Parathyroid adenoma (tissue), 2 donors: Measurements from ENCODE around the gene OR8S1.
"Not testable (repeated sequence)": the region's sequence is repeated elsewhere in the genome, so short reads cannot be mapped to it uniquely, and the experiment has no call there.

Source experiments
- H2AFZ ChIP-seq: fragments of 300-600 bp; sonication (generic); one replicate; pipeline ENCODE4 v1.7.0; 2017; ENCODE audit warnings: antibody characterized with exemption, mild to moderate bottlenecking
- H3K27ac ChIP-seq: fragments of 300-600 bp; sonication (generic); one replicate; pipeline ENCODE4 v1.7.0; 2017
- H3K27me3 ChIP-seq: fragments of 300-600 bp; sonication (generic); one replicate; pipeline ENCODE4 v1.7.0; 2017; ENCODE audit warnings: low read length; ENCODE audit not compliant: control insufficient read depth, insufficient read depth
- H3K36me3 ChIP-seq: fragments of 300-600 bp; sonication (generic); one replicate; pipeline ENCODE4 v1.7.0; 2017; ENCODE audit warnings: low read length; ENCODE audit not compliant: control insufficient read depth, insufficient read depth
- H3K4me1 ChIP-seq: fragments of 300-600 bp; sonication (generic); one replicate; pipeline ENCODE4 v1.7.0; 2017; ENCODE audit warnings: control low read depth
- H3K4me2 ChIP-seq: fragments of 300-600 bp; sonication (generic); one replicate; pipeline ENCODE4 v1.7.0; 2017; ENCODE audit warnings: low read length
- H3K4me3 ChIP-seq: fragments of 300-600 bp; sonication (generic); one replicate; pipeline ENCODE4 v1.7.0; 2017; ENCODE audit warnings: low read depth, low read length
- H3K79me2 ChIP-seq: fragments of 300-600 bp; sonication (generic); one replicate; pipeline ENCODE4 v1.7.0; 2017; ENCODE audit warnings: control low read depth
- H3K9ac ChIP-seq: fragments of 300-600 bp; sonication (generic); one replicate; pipeline ENCODE4 v1.7.0; 2017; ENCODE audit warnings: mild to moderate bottlenecking
- H3K9me3 ChIP-seq: fragments of 300-600 bp; sonication (generic); one replicate; pipeline ENCODE4 v1.7.0; 2017; ENCODE audit warnings: low read length; ENCODE audit not compliant: control insufficient read depth
- TF ChIP-seq, protein P1 (sequence below): fragments of 300-600 bp; sonication (generic); IDR thresholded peaks from one replicate; pipeline ENCODE4 v1.7.0; 2017; ENCODE audit warnings: antibody characterized with exemption, mild to moderate bottlenecking
- donor health status: primary hyperparathyroidism.

Gene OR8S1

DNA sequence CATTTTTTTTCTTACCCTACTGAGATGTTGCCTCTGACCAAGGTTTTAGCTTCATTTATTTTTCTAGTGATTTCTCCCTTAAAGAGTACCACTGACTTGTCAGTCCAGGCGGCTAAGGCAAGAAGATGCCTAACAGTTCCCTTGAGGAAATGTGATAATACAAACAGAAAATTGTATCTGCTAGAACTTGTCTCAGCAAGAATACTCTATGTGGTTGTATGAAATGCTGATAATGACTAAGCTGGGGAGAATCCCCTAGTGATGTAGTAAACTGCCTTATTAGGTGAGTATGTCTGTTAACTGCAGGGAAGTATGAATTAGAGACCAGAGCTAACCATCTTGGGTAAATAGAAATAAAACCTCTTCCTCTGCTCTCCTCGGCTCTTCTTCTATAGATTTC, 36.4 kb upstream of the OR8S1 start:
- H3K36me3 ChIP-seq: no peaks in the 10 kb centered on the region
- H3K4me3 ChIP-seq: no peak overlapping the region
- H3K9me3 ChIP-seq: no peaks in the 10 kb centered on the region
- H3K4me1 ChIP-seq: no peaks in the 10 kb centered on the region
- TF ChIP-seq, protein P1, sequence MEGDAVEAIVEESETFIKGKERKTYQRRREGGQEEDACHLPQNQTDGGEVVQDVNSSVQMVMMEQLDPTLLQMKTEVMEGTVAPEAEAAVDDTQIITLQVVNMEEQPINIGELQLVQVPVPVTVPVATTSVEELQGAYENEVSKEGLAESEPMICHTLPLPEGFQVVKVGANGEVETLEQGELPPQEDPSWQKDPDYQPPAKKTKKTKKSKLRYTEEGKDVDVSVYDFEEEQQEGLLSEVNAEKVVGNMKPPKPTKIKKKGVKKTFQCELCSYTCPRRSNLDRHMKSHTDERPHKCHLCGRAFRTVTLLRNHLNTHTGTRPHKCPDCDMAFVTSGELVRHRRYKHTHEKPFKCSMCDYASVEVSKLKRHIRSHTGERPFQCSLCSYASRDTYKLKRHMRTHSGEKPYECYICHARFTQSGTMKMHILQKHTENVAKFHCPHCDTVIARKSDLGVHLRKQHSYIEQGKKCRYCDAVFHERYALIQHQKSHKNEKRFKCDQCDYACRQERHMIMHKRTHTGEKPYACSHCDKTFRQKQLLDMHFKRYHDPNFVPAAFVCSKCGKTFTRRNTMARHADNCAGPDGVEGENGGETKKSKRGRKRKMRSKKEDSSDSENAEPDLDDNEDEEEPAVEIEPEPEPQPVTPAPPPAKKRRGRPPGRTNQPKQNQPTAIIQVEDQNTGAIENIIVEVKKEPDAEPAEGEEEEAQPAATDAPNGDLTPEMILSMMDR: no peak
- H3K9ac ChIP-seq: no peak overlapping the region
- no peaks in the 10 kb centered on the region for H3K79me2 ChIP-seq
- H3K27ac ChIP-seq: no peak overlapping the region
- H2AFZ ChIP-seq: no peak overlapping the region
- no peak overlapping the region for H3K4me2 ChIP-seq
- no peaks in the 10 kb centered on the region for H3K27me3 ChIP-seq

DNA sequence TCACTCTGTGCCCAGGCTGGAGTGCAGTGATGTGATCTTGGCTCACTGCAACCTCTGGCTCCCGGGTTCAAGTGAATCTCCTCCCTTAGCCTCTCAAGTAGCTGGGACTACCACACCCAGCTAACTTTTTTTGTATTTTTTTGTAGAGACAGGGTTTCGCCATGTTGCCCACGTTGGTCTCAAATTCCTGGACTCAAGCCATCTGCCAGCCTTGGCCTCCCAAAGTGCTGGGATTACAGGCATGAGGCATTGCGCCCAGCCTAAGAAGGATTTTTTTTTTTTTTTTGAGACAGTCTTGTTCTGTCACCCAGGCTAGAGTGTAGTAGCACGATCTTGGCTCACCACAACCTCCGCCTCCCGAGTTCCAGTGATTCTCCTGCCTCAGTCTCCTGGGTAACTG, 36.0 kb upstream of the OR8S1 start:
- not testable (repeated sequence) for H3K27ac ChIP-seq, H3K9ac ChIP-seq, H2AFZ ChIP-seq, H3K79me2 ChIP-seq, H3K4me3 ChIP-seq, H3K36me3 ChIP-seq, H3K4me2 ChIP-seq, H3K9me3 ChIP-seq, H3K27me3 ChIP-seq, H3K4me1 ChIP-seq

DNA sequence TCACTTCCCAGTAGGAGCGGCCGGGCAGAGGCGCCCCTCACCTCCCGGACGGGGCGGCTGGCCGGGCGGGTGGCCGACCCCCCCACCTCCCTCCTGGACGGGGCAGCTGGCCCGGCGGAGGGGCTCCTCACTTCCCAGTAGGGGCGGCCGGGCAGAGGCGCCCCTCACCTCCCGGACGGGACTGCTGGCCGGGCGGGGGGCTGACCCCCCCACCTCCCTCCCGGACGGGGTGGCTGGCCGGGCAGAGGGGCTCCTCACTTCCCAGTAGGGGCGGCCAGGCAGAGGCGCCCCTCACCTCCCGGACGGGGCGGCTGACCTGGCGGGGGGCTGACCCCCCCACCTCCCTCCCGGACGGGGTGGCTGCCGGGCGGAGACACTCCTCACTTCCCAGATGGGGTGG, 25.2 kb upstream of the OR8S1 start:
- not testable (repeated sequence) for H3K79me2 ChIP-seq, H3K27me3 ChIP-seq, H3K27ac ChIP-seq, H3K9me3 ChIP-seq, H3K4me2 ChIP-seq, H3K9ac ChIP-seq, H2AFZ ChIP-seq, H3K4me3 ChIP-seq, H3K4me1 ChIP-seq, H3K36me3 ChIP-seq

DNA sequence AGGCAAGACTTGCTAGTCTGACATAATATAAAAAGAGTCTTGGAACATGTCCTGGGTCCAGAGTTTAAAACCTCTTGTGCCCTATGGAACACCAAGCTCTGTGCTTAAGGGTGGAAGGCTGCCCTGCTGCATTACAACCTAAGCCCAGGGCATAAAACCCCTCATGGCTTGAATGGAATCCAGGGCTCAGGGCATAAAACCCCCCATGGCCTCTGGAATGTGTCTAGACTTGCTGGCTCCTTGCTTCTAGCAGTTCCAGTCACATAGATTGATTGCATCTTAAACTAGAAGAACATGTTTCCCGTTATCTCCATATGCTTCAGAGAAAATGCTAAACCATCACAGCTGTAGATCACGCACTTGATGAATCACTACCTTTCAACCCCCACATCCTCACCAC, 18.6 kb upstream of the OR8S1 start:
- H3K9me3 ChIP-seq, H3K27ac ChIP-seq, H3K36me3 ChIP-seq, H2AFZ ChIP-seq, H3K4me1 ChIP-seq, H3K4me3 ChIP-seq, H3K27me3 ChIP-seq, H3K9ac ChIP-seq, H3K4me2 ChIP-seq, H3K79me2 ChIP-seq: not testable (repeated sequence)

DNA sequence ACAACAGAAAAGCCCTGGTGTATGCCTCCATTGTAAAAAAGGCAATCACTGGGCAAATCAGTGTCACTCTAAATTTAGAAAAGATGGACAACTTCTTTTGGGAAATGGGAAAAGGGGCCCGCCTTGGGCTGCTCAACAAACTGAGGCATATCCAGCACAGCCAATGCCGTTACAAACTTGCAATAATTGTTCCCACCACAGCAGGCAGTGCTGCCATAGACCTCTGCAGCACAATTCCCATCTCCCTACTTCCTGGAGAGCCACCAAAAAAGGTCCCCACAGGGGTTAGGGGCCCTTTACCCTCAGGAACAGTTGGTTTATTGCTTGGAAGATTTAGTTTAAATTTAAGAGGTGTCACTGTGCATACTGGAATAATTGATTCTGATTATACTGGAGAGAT, 16.4 kb upstream of the OR8S1 start:
- TF ChIP-seq, protein P1: no peak
- H3K4me2 ChIP-seq: no peak overlapping the region
- H3K27ac ChIP-seq: no peak overlapping the region
- no peaks in the 10 kb centered on the region for H3K27me3 ChIP-seq
- no peaks in the 10 kb centered on the region for H3K9me3 ChIP-seq
- H3K9ac ChIP-seq: no peak overlapping the region
- H3K79me2 ChIP-seq: no peaks in the 10 kb centered on the region
- no peaks in the 10 kb centered on the region for H3K4me1 ChIP-seq
- no peak overlapping the region for H2AFZ ChIP-seq
- no peak overlapping the region for H3K4me3 ChIP-seq
- H3K36me3 ChIP-seq: no peaks in the 10 kb centered on the region

DNA sequence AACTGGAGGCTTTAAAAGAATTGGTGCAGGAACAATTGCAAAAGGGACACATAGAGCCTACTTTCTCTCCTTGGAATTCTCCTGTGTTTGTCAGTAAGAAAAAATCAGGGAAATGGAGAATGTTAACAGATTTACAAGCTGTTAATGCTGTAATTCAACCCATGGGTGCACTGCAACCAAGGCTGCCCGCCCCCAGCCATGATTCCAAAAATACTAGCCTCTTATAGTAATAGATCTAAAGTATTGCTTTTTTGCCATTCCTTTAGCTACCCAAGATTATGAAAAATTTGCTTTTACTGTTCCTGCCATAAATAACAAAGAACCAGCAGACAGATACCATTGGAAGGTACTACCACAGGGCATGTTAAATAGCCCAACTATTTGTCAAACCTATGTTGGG, 15.3 kb upstream of the OR8S1 start:
- no peak overlapping the region for H3K4me2 ChIP-seq
- H3K79me2 ChIP-seq: no peaks in the 10 kb centered on the region
- no peak overlapping the region for H3K27ac ChIP-seq
- H3K27me3 ChIP-seq: no peaks in the 10 kb centered on the region
- H3K9me3 ChIP-seq: no peaks in the 10 kb centered on the region
- no peak overlapping the region for H3K4me3 ChIP-seq
- no peaks in the 10 kb centered on the region for H3K4me1 ChIP-seq
- no peak overlapping the region for H2AFZ ChIP-seq
- H3K9ac ChIP-seq: no peak overlapping the region
- H3K36me3 ChIP-seq: no peaks in the 10 kb centered on the region
- TF ChIP-seq, protein P1: no peak
